ENCODE data around the gene KIAA1755.
"Not testable (repeated sequence)": the region's sequence is repeated elsewhere in the genome, so short reads cannot be mapped to it uniquely, and the experiment has no call there.

The KIAA1755 gene

DNA sequence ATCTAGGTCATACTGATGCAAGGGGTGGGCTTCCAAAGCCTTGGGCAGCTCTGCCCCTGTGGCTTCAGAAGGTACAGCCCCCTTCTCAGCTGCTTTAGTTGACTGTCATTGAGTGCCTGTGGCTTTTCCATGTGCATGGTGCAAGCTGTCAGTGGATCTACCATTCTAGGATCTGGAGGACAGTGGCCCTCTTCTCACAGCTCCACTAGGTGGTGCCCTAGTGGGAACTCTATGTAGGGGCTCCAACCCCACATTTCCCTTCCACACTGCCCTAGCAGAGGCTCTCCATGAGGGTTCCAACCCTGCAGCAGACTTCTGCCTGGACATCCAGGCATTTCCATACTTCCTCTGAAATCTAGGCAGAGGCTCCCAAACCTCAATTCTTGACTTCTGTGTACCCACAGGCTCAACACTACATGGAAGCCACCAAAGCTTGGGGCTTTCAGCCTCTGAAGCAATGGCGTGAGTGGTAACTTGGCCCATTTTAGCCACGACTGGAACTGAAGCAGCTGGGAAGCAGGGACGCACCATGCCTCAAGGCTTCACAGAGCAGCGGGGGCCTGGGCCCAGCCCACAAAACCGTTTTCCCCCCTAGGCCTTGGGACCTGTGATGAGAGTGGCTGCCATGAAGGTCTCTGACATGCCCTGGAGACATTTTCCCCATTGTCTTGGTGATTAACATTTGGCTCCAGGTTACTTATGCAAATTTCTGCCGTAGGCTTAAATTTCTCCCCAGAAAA, 20.8 kb upstream of the KIAA1755 start:
- not testable (repeated sequence) for H4K12ac ChIP-seq (ENCODE audit: low read depth, low read length); H3K18ac ChIP-seq (ENCODE audit: low read length); H3K79me1 ChIP-seq (ENCODE audit: low read length); H2BK12ac ChIP-seq (ENCODE audit: low read length); H2BK120ac ChIP-seq (ENCODE audit: insufficient read depth, low read length, poor library complexity); H3K27ac ChIP-seq (ENCODE audit: low read depth, low read length); H4K91ac ChIP-seq (ENCODE audit: low read depth, low read length); H3K9ac ChIP-seq (ENCODE audit: low read length); H4K8ac ChIP-seq (ENCODE audit: low read depth, low read length); H3K79me2 ChIP-seq (ENCODE audit: control insufficient read depth, insufficient read depth, low read length, poor library complexity); H3K4me3 ChIP-seq (ENCODE audit: low read depth, low read length); H2BK5ac ChIP-seq (ENCODE audit: low read depth, low read length, poor library complexity); H3K4ac ChIP-seq (ENCODE audit: low read depth, low read length); H3K27me3 ChIP-seq (ENCODE audit: insufficient read depth, low read length); H3K4me2 ChIP-seq (ENCODE audit: low read length); H3K14ac ChIP-seq (ENCODE audit: low read length); H2AFZ ChIP-seq (ENCODE audit: insufficient read depth, low read length, poor library complexity); H3K36me3 ChIP-seq (ENCODE audit: control insufficient read depth in 1 of 2, insufficient read depth in 2 of 2, low read length in 2 of 2); H2AK5ac ChIP-seq (ENCODE audit: low read length); H3K23ac ChIP-seq (ENCODE audit: low read length); H3K4me1 ChIP-seq (ENCODE audit: control insufficient read depth in 1 of 2, insufficient read depth in 2 of 2, low read length in 2 of 2)
- no CpG with 5 or more reads among the region's 6 CpGs for WGBS (ENCODE audit: extremely low coverage, insufficient coverage, insufficient read length)
- peaks cover 11% of the 10 kb centered on the region for H3K9me3 ChIP-seq (ENCODE audit: insufficient read depth, low read depth, low read length)
- DNase-seq = peak in 1 of 2 donors; percentile 12

DNA sequence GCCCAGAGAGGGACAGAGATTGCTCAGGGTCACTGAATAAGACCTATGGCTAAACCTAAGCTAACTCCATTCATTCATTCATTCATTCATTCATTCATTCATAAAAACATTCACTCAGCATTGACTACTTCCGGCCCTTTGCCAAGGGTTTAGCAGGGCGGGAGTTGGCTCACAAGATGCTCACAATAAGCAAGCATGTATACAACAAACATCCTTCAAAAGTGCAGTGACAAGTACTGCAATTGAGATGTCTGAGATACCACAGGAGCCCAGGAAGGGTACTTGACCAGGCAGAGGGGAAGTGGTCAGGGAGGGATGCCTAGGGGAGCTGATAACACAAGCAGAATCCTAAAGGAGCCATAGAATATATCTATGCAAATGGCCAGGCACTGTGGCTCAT, 18.2 kb upstream of the KIAA1755 start:
- DNase-seq = no peak
- Histone ChIP-seq H2BK5ac (ENCODE audit: low read depth, low read length, poor library complexity) (no peak overlapping the region), H3K27ac (ENCODE audit: low read depth, low read length) (no peak overlapping the region), H2AK5ac (ENCODE audit: low read length) (no peak overlapping the region), H2AFZ (ENCODE audit: insufficient read depth, low read length, poor library complexity) (no peak overlapping the region), H3K14ac (ENCODE audit: low read length) (no peak overlapping the region), H3K4me2 (ENCODE audit: low read length) (no peak overlapping the region), H3K79me2 (ENCODE audit: control insufficient read depth, insufficient read depth, low read length, poor library complexity) (no peaks in the 10 kb centered on the region), H4K8ac (ENCODE audit: low read depth, low read length) (no peak overlapping the region), H3K4me3 (ENCODE audit: low read depth, low read length) (no peak overlapping the region), H3K4ac (ENCODE audit: low read depth, low read length) (no peak overlapping the region), H2BK120ac (ENCODE audit: insufficient read depth, low read length, poor library complexity) (no peak overlapping the region), H4K91ac (ENCODE audit: low read depth, low read length) (no peak overlapping the region), H3K27me3 (ENCODE audit: insufficient read depth, low read length) (no peaks in the 10 kb centered on the region), H3K36me3 (ENCODE audit: control insufficient read depth in 1 of 2, insufficient read depth in 2 of 2, low read length in 2 of 2) (no peaks in the 10 kb centered on the region), H3K79me1 (ENCODE audit: low read length) (no peaks in the 10 kb centered on the region), H4K12ac (ENCODE audit: low read depth, low read length) (no peak overlapping the region), H3K9ac (ENCODE audit: low read length) (no peak overlapping the region), H2BK12ac (ENCODE audit: low read length) (no peak overlapping the region), H3K18ac (ENCODE audit: low read length) (no peak overlapping the region), H3K23ac (ENCODE audit: low read length) (no peak overlapping the region), H3K4me1 (ENCODE audit: control insufficient read depth in 1 of 2, insufficient read depth in 2 of 2, low read length in 2 of 2) (no peaks in the 10 kb centered on the region), H3K9me3 (ENCODE audit: insufficient read depth, low read depth, low read length) (peaks cover 5% of the 10 kb centered on the region)
- WGBS (ENCODE audit: extremely low coverage, insufficient coverage, insufficient read length) = no CpG with 5 or more reads among the region's 2 CpGs

DNA sequence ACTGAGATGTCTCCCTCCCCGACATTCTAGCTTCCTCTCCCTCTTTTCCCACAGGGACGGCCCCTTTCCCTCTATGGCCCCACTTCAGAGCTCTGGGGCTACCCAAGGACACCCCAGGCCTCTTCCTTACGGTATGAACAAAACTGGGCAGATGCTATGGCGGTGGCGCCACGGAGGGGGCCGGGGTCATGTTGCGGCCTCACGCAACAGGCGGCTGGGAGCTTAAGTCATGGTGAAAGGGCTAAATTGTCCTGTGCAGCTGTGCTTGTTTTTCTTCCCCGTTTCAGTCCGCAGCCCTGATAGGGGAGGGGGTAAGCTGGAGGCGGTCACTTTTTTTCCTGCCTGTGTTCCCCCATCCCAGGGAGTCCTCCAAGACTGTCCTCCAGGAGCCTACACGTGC, 17.6 kb upstream of the KIAA1755 start:
- H3K27ac ChIP-seq (ENCODE audit: low read depth, low read length) = no peak overlapping the region
- no peak overlapping the region for H2BK12ac ChIP-seq (ENCODE audit: low read length)
- no peak overlapping the region for H3K9ac ChIP-seq (ENCODE audit: low read length)
- H4K91ac ChIP-seq (ENCODE audit: low read depth, low read length) = no peak overlapping the region
- no peak overlapping the region for H2BK120ac ChIP-seq (ENCODE audit: insufficient read depth, low read length, poor library complexity)
- H3K9me3 ChIP-seq (ENCODE audit: insufficient read depth, low read depth, low read length) = peaks cover 5% of the 10 kb centered on the region
- H3K18ac ChIP-seq (ENCODE audit: low read length) = no peak overlapping the region
- H2AK5ac ChIP-seq (ENCODE audit: low read length) = no peak overlapping the region
- no peaks in the 10 kb centered on the region for H3K79me2 ChIP-seq (ENCODE audit: control insufficient read depth, insufficient read depth, low read length, poor library complexity)
- WGBS (ENCODE audit: extremely low coverage, insufficient coverage, insufficient read length) = no CpG with 5 or more reads among the region's 14 CpGs
- no peaks in the 10 kb centered on the region for H3K27me3 ChIP-seq (ENCODE audit: insufficient read depth, low read length)
- H3K23ac ChIP-seq (ENCODE audit: low read length) = no peak overlapping the region
- H4K12ac ChIP-seq (ENCODE audit: low read depth, low read length) = no peak overlapping the region
- H3K79me1 ChIP-seq (ENCODE audit: low read length) = no peaks in the 10 kb centered on the region
- DNase-seq = no peak
- no peaks in the 10 kb centered on the region for H3K36me3 ChIP-seq (ENCODE audit: control insufficient read depth in 1 of 2, insufficient read depth in 2 of 2, low read length in 2 of 2)
- no peak overlapping the region for H3K4ac ChIP-seq (ENCODE audit: low read depth, low read length)
- H3K4me2 ChIP-seq (ENCODE audit: low read length) = no peak overlapping the region
- H2BK5ac ChIP-seq (ENCODE audit: low read depth, low read length, poor library complexity) = no peak overlapping the region
- H3K4me3 ChIP-seq (ENCODE audit: low read depth, low read length) = no peak overlapping the region
- H4K8ac ChIP-seq (ENCODE audit: low read depth, low read length) = no peak overlapping the region
- H3K14ac ChIP-seq (ENCODE audit: low read length) = no peak overlapping the region
- no peak overlapping the region for H2AFZ ChIP-seq (ENCODE audit: insufficient read depth, low read length, poor library complexity)
- H3K4me1 ChIP-seq (ENCODE audit: control insufficient read depth in 1 of 2, insufficient read depth in 2 of 2, low read length in 2 of 2) = no peaks in the 10 kb centered on the region

DNA sequence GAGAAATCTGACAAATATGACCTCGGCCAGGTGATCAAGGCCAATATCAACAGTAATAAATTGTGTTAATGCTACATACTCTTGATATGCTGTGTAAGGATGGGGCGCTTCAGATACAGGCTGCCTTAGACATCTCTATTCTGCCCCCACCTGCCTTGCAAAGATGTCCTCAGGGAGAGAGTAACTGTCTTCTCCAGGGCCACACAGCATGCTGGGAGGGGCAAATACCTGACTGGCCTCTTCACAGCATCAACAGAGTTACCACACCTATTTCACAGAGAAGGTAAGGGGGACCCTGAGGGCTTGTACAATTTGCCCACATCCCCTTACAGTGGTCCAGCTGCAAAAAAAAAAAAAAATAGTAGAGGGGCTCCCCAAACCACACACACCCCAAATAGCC, 17.2 kb upstream of the KIAA1755 start:
- DNase-seq = no peak
- H2AK5ac ChIP-seq (ENCODE audit: low read length) = no peak overlapping the region
- H4K8ac ChIP-seq (ENCODE audit: low read depth, low read length) = no peak overlapping the region
- no peak overlapping the region for H3K18ac ChIP-seq (ENCODE audit: low read length)
- no peak overlapping the region for H2AFZ ChIP-seq (ENCODE audit: insufficient read depth, low read length, poor library complexity)
- H3K36me3 ChIP-seq (ENCODE audit: control insufficient read depth in 1 of 2, insufficient read depth in 2 of 2, low read length in 2 of 2) = no peaks in the 10 kb centered on the region
- no peak overlapping the region for H4K91ac ChIP-seq (ENCODE audit: low read depth, low read length)
- no peaks in the 10 kb centered on the region for H3K79me1 ChIP-seq (ENCODE audit: low read length)
- H2BK5ac ChIP-seq (ENCODE audit: low read depth, low read length, poor library complexity) = no peak overlapping the region
- no peak overlapping the region for H3K9ac ChIP-seq (ENCODE audit: low read length)
- no peak overlapping the region for H4K12ac ChIP-seq (ENCODE audit: low read depth, low read length)
- H3K14ac ChIP-seq (ENCODE audit: low read length) = no peak overlapping the region
- no peak overlapping the region for H3K4me3 ChIP-seq (ENCODE audit: low read depth, low read length)
- H2BK120ac ChIP-seq (ENCODE audit: insufficient read depth, low read length, poor library complexity) = no peak overlapping the region
- no CpG with 5 or more reads among the region's 2 CpGs for WGBS (ENCODE audit: extremely low coverage, insufficient coverage, insufficient read length)
- no peak overlapping the region for H3K27ac ChIP-seq (ENCODE audit: low read depth, low read length)
- H3K79me2 ChIP-seq (ENCODE audit: control insufficient read depth, insufficient read depth, low read length, poor library complexity) = no peaks in the 10 kb centered on the region
- H3K23ac ChIP-seq (ENCODE audit: low read length) = no peak overlapping the region
- H2BK12ac ChIP-seq (ENCODE audit: low read length) = no peak overlapping the region
- H3K4ac ChIP-seq (ENCODE audit: low read depth, low read length) = no peak overlapping the region
- H3K9me3 ChIP-seq (ENCODE audit: insufficient read depth, low read depth, low read length) = peaks cover 5% of the 10 kb centered on the region
- no peak overlapping the region for H3K4me2 ChIP-seq (ENCODE audit: low read length)
- H3K27me3 ChIP-seq (ENCODE audit: insufficient read depth, low read length) = no peaks in the 10 kb centered on the region
- H3K4me1 ChIP-seq (ENCODE audit: control insufficient read depth in 1 of 2, insufficient read depth in 2 of 2, low read length in 2 of 2) = no peaks in the 10 kb centered on the region
